Endothelial cell of umbilical vein (primary cell): ENCODE data around the gene UVRAG.

Source experiments
- EZH2 ChIP-seq: IDR thresholded peaks from 2 replicates; pipeline ENCODE4 v1.6.1; 2012; ENCODE audit warnings: borderline replicate concordance, low read depth, mild to moderate bottlenecking, moderate library complexity, low read length, inconsistent platforms; ENCODE audit not compliant: severe bottlenecking
- FOS ChIP-seq: IDR thresholded peaks from 2 replicates; pipeline ENCODE4 v1.6.1; 2011; ENCODE audit warnings: mild to moderate bottlenecking, low read length, moderate library complexity, borderline replicate concordance; ENCODE audit not compliant: insufficient read depth
- GATA2 ChIP-seq: IDR thresholded peaks from 2 replicates; pipeline ENCODE4 v1.7.0; 2011; ENCODE audit warnings: low read depth, mild to moderate bottlenecking, moderate library complexity, mixed read lengths, low read length; ENCODE audit not compliant: insufficient read length, insufficient read depth
- JUN ChIP-seq: IDR thresholded peaks from 2 replicates; pipeline ENCODE4 v1.6.1; 2011; ENCODE audit warnings: borderline replicate concordance, low read depth; ENCODE audit not compliant: insufficient read length, insufficient read depth
- POLR2A ChIP-seq: IDR thresholded peaks from 2 replicates; pipeline ENCODE4 v1.6.1; 2012; ENCODE audit warnings: low read depth, mild to moderate bottlenecking, control low read depth, low read length
- POLR2AphosphoS5 ChIP-seq: IDR thresholded peaks from 2 replicates; pipeline ENCODE4 v1.6.1; 2012; ENCODE audit warnings: low read depth, mild to moderate bottlenecking, control low read depth, low read length, moderate library complexity; ENCODE audit not compliant: insufficient read depth
- TF ChIP-seq, protein P1 (sequence below), 2 donors: IDR thresholded peaks; 1 replicate in 1 of 2; 2 replicates in 1 of 2; pipeline ENCODE4 v1.5.1; 2011; ENCODE audit warnings: low read length in 2 of 2, mild to moderate bottlenecking in 2 of 2, moderate library complexity in 2 of 2, control low read depth in 1 of 2, inconsistent platforms in 1 of 2, low read depth in 1 of 2; ENCODE audit not compliant: insufficient read depth in 1 of 2; ENCODE audit errors: extremely low read depth in 1 of 2
- TF ChIP-seq, protein P2 (sequence below): IDR thresholded peaks from 2 replicates; pipeline ENCODE4 v1.6.1; 2011; ENCODE audit not compliant: insufficient read depth, insufficient read length

DNA sequence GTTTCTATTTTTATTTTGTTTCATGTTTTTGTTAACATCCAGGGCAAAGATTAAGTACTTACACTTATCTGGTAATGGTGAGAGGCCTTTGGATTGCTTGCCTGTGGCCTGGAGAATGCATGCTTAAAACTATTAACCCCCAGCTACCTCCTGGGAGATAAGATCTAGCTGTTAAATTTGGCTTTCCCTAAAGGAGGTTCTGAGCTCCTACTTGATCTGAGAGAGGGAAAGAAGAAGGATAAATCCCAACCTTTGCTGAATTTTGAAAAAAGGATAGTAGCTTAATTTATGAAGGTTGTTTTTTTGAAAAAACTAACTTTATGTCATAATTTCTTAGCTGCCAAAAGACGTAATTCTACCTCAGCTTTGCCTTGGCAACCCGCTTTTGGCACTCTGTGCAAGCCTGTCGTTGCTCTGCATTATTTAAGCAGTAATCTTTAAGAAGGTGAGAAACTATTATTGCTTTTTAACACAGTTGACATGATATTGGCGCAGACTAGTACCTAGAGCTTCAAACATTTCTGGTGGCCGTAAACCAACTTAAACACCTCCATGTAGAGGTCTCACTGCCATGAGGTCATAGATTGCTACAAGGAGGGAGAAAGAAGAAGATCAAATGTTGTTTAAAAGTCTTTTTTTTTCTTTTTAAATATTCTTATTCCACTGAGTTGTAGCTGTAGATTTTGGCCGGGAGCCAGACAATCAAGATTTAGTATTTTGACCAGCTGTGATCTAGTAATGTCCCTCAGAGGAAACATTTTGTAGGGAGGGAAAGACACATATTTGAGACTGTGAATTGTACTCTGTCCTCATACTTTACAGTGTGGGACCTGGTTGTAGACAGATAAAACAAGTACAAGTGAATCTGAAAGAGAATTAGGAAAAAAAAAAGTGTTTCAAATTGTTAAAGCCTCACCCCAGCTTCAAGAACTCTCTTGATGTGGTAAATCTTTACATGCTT is 316.9 kb downstream of the UVRAG start:
- TF ChIP-seq, protein P1, sequence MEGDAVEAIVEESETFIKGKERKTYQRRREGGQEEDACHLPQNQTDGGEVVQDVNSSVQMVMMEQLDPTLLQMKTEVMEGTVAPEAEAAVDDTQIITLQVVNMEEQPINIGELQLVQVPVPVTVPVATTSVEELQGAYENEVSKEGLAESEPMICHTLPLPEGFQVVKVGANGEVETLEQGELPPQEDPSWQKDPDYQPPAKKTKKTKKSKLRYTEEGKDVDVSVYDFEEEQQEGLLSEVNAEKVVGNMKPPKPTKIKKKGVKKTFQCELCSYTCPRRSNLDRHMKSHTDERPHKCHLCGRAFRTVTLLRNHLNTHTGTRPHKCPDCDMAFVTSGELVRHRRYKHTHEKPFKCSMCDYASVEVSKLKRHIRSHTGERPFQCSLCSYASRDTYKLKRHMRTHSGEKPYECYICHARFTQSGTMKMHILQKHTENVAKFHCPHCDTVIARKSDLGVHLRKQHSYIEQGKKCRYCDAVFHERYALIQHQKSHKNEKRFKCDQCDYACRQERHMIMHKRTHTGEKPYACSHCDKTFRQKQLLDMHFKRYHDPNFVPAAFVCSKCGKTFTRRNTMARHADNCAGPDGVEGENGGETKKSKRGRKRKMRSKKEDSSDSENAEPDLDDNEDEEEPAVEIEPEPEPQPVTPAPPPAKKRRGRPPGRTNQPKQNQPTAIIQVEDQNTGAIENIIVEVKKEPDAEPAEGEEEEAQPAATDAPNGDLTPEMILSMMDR (IDR thresholded peaks at IDR 0.05; ENCODE audit: extremely low read depth in 1 of 2, insufficient read depth in 1 of 2, low read depth in 1 of 2, low read length in 2 of 2), result no peak
- TF ChIP-seq JUN (no peak), POLR2A (no peak), POLR2AphosphoS5 (no peak), FOS (no peak), EZH2 (no peak), GATA2 (no peak)
- TF ChIP-seq, protein P2, sequence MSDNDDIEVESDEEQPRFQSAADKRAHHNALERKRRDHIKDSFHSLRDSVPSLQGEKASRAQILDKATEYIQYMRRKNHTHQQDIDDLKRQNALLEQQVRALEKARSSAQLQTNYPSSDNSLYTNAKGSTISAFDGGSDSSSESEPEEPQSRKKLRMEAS, result no peak
